Right kidney (tissue), 1 donor: ENCODE results near the gene C22orf39.
"Not testable (repeated sequence)": the region's sequence is repeated elsewhere in the genome, so short reads cannot be mapped to it uniquely, and the experiment has no call there.

Experiments used
- DNase-seq: peaks from one replicate; pipeline ENCODE4 v3.0.0-alpha.2; 2016

C22orf39 gene

DNA sequence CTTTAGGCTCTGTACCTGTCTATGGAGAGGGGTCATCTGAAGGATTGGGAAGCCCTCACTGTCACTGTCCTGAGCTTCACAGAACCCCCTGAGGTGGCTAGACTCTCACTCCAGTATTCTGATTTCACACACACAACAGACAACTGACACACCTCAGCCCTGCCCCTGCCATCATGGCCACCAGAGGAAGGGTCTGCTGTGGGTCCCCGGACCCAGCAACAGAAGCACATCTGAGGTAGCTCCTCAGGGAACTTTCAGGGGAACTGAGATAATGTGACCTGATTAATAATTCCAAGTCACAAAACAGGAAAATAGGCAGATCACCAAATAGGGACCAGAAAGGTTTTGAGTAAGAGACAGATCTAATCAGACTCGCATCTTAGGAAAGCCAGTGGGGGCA is 7.5 kb upstream of the C22orf39 start:
- no peak for DNase-seq

DNA sequence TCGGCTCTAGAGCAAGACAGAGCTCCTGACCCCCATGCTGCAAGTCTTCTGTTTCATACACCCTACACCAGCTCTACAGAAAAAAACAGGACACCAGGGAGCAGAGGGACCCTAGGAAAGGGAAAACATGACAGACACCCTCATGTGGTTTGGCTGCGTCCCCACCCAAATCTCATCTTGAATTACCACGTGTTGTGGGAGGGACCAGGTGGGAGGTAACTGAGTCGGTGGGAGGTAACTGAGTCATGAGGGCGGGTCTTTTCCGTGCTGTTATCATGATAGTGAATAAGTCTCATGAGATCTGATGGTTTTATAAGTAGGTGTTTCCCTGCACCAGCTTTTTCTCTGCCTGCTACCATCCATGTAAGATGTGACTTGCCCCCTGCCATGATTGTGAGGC is 6.6 kb upstream of the C22orf39 start:
- DNase-seq = no peak

DNA sequence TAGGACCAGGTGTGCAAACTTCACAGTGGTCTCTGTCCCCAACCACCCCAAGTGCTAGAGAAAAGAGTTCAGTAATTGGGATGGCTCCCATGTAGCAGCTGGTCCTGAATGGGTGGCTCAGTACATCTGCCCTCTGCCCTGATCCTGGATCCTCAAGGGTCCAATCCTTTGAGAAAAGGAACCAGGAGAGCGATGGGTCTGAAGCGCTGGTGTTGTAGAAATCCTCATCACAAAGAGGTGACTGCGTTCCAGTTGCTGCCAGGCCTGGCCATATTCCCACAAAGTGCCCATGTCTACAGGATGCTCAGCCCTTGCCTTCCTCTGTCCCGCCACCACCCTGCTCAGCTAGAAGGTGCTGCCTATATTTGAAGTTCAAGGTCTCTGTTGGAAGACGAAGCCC is 6.2 kb upstream of the C22orf39 start:
- DNase-seq = no peak

DNA sequence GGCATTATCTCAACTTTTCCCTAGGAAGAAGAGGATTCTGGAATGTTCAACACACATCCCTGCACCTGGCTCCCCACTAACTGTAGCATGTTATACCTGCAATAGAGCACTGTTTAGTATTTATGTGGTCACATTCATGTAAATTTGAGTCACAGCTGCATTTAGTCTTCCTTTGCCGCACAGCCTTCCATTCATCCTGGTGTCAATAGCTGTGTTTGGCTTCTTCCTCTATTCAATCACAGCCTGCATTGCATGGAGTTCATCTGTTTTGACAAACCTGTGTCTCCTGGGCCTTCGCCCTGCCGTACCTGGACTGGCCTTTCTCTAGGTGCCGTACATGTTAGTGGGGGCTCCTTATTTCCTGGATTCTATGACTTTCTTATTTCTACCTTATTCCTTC is 4.1 kb upstream of the C22orf39 start:
- DNase-seq = no peak

DNA sequence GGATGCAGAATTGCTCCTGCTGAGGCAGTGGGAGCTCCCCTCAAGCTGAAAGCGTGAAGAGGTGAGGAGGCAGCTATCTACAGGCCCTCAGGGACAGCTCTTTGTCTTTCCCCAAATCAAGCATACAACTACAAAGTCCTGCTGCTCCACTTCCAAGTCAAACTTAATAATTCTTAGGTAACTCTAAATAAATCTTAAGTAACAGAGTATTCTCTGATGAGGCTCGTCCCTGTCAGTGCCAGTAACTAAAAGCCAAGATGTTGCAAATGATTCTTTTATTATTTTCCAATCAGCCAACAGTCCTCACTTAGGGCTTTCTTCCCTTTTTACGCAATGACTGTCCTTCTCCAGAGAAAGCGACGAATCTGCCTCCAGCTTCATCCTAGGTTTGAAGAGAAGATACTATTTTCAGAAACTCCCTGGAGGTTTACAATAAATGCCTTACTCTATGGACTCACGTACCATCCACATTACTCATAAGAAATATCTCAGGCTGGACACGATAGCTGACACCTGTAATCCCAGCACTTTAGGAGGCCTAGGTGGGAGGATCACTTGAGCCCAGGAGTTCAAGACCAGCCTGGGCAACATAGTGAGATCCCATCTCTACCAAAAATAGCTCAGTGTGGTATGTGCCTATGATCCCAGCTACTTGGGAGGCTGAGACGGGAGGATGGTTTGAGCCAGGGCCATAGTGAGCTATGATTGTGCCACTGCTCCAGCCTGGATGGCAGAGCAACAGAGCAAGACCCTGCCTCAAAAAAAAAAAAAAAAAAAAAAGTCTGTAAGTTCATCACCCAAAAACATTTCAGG is 3.1 kb upstream of the C22orf39 start:
- no peak for DNase-seq

DNA sequence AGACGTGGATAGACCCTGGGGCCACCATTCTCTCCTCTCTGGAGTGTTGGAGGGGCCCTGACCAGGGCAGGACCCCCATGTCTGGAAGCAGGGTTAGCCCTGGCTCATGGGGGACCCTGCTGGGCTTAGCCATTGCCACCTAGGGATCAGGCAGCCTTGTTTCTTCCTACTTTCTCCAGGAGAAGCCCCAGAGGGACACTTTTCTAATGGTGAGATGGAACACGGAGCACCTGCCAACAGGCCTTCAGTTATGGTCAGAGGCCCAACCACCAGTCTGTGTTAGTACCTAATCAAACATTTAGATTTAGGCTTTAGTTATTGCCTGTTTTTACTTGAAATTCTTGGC is 1.9 kb upstream of the C22orf39 start:
- no peak for DNase-seq

DNA sequence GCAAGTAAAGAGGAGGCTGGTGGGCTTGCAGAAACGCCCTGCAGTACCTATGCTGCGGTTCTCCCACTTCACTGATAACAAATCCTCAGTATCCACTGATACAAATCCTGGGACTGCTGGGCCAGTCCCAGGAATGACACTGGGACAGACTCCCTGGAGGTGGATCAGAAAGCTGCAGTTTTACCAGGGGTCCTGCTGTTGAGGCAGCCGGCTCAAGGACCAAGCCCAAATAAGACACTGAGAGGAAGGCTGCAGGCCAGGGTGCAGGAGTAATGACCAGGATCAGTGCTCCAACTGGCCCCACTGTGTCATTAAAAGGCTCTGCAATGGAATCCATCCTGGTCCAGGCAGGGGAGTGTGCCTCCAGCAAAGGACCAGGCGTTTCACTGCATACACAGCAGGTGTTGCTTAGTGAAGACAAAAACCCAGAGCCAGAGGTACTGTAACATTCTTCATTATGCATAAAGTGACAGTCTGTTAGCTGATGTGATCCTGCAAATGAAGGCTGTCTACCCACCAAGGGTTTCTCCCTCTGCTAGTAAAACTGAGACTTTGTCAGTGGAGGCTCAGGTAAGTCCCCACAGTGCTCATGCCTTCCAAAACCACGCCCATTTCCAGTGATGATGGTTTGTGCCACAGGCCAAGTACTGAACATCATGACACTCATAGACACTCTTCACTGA is 1.4 kb upstream of the C22orf39 start:
- DNase-seq = peak; percentile 1

DNA sequence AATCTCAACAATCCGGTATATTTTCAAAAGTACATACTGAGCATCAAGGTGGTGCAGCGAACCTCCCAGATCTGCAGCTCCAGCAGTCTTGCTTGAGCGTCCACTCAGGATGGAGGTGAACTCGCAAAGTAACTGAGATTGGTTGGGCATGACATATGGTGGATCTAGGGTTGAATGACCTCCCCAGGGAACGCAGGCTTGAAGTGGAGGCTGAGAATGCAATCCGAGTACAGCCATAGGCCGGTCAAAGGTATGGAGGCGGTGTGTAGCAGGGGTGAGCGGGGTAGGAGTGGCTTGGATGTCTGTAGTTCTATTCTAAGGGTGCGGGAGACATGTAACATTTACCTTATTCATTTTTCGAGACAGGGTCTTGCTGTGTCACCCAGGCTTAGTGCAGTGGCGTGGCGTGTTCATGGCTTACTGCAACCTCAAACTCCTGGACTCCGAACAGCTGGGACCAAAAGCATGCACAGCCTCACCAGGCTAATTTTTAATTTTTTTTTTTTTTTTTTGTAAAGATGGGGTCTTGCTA is 631 bp upstream of the C22orf39 start:
- no peak for DNase-seq

DNA sequence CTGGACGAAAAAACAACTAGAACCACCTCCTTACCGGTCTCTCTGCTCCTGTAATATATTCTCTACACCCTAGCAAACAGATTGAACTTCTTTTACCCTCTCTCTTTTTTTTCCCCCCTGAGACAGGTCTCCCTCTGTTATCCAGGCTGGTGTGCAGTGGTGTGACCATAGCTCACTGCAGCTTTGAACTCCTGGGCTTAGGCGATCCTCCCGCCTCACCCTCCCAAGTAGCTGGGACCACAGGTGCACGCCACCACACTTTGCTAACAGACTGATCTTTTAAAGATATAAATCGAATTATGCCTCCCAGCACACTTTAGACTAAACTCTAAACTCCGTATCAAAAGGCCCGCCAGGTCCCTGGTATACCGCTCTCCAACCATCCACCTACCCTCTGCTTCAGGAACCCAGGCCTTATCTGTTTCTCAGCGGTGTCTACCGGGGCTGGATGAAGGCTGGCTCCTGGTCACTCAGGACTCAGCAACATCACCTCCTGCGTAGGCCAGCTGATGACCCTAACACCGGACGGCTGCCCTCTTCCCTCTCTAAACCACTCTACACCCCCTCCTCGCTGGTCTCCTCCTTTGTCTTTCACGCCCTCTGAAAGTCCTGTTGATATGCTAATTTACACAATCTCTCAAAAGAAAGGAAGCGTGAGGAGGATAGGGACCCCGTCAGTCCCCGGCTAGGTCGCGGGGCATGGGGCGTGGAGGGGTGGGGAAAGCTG is 745 bp downstream of the C22orf39 start:
- DNase-seq = peak; percentile 2

DNA sequence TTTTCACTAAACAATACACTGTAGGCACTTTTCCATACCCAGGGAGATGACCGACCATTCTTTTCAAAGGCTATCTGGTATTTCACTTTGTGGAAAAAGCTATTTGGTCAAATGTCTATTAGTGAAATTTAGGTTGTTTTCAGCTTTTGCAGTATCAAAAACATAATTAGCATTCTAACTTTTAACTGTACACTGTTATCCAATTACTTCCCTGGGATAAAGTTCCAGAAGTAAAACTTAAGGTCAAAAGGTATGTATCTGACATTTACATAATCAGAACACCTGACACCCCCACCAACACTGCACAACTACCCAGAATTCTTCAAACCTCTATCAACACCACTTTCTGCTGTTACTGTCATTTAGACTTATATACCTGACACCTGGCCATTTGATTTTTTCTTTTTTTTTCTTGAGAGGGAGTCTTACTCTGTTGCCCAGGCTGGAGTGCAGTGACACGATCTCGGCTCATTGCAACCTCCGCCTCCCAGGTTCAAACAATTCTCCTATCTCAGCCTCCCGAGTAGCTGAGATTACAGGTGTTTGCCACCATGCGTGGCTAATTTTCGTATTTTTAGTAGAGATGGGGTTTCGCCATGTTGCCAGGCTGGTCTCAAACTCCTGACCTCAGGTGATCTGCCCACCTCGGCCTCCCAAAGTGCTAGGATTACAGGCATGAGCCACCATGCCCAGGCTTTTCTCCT is 2.1 kb downstream of the C22orf39 start:
- DNase-seq = not testable (repeated sequence)

DNA sequence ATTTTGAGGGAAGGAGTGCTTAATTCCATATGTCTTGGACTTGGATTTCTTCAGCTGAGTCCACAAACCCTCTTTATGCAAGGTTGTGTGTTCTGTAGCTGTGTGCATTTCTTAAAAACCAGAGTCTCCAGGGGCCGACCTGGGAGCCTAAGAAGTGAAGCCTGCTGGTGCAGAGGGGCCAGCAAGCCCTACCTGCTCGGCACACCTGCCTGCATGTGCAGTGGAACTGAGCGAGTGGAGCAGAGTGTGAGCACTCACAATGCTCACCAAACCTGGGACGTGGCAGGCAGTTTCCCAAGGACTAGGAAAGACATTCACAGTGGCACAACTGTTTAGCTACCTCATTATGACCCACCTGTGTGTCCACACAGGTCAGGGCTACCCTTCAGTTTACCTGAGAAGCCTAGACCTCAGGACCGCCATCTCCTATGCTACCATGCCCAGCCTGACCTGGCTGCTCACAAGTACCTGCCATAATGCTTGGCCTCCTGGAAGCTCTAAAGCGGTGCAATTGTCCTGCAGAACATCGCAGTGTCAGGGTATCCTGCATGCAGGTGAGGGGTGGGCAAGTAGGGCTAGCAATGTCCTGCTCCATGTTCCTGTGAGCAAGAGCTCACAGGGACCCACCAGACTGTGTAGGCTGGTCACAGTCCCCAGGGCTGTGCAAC is 3.8 kb downstream of the C22orf39 start:
- no peak for DNase-seq

DNA sequence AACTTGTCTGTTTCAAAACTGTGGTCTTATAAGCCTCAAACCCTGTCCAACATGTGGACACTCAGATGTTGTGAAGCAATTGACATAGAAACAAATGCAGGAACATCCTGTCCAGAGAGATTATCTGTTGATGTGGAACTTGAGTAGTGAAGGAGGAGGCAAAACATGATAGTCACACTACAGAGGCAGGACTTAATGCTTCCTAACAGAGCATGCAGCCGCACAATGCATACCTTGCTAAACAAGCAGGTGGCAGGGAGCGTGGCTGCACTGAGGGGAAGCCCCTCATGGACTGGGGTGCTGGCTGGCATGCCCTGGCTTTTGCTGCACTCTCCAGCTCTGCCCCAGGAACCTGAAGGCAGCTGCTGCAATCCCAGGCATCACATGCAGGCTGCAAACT is 5.3 kb downstream of the C22orf39 start:
- DNase-seq = no peak

DNA sequence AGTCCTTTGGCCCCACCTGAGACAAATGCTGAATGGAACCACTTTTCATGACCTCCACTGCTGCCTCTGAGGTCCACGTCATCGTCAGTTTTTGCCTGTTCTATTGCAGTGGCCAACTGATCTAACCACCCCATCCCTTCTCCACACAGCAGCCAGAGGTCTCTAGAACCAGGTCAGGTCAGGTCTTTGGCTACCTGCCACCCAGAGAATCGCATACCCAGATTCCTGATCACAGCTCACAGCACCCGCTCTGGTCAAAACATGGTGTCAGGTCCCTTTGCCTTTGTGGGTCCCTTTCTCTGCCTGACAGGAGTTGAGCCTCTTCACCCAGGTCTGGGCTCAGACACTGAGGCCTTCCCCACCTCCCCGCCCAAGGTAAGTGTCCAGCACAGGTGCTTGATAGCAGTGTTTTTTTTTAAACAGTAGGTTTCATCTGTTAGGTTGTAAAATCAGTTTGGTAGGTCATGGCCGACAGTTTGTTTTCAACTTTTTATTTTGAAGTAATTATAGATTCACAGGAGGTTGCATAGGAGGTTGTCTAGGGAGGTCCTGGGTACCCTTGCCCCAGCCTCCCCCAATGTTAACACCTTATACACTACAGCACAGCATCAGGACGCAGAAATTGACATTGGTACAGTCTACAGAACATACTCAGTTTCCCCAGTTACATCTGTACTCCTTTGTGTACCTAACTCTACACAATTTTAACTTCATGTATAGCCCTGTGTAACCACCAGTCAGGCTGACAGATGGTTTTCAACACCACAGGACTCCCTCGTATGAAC is 6.9 kb downstream of the C22orf39 start:
- DNase-seq = no peak

DNA sequence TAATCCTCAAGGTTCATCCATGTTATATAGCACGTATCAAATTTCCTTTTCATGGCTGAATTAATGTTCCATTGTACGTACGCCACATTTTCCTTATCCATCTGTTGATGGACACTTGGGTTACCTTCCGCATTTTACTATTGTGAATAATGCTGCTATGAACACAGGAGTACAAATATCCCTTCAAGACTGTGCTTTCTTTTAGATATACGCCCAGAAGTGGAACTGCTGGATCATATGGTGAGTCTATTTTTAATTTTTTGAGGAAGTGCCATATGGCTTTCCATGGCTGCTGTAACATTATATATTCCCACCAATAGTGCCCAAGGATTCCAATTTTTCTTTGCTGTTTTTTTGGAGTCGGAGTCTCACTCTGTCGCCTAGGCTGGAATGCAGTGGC is 9.2 kb downstream of the C22orf39 start:
- DNase-seq = no peak

DNA sequence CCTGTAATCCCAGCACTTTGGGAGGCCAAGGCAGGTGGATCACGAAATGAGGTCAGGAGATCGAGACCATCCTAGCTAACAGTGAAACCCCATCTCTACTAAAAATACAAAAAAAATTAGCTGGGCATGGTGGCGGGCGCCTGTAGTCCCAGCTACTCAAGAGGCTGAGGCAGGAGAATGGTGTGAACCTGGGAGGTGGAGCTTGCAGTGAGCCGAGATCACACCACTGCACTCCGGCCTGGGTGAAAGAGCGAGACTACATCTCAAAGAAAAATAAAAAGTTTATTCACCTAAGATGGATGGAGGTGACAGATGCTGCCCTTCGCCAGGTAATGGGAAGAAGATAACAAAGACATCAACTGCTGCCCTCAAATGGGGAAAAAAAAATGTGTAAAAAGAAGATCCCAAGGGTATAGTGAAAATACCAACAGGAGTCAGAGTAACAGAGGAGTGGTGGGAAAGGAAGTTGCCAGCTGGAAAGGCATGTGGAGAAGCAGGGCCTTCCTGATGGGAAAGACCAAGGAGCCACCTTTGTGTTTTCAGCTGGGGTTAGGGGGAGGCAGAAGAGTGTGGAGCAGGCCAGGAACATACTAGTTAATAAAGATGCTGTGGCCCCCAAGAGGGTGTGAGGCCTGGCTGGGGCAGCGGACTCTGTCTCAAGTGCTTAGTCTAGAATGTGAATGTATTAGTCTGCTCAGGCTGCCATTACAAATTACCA is 10.9 kb downstream of the C22orf39 start:
- not testable (repeated sequence) for DNase-seq

DNA sequence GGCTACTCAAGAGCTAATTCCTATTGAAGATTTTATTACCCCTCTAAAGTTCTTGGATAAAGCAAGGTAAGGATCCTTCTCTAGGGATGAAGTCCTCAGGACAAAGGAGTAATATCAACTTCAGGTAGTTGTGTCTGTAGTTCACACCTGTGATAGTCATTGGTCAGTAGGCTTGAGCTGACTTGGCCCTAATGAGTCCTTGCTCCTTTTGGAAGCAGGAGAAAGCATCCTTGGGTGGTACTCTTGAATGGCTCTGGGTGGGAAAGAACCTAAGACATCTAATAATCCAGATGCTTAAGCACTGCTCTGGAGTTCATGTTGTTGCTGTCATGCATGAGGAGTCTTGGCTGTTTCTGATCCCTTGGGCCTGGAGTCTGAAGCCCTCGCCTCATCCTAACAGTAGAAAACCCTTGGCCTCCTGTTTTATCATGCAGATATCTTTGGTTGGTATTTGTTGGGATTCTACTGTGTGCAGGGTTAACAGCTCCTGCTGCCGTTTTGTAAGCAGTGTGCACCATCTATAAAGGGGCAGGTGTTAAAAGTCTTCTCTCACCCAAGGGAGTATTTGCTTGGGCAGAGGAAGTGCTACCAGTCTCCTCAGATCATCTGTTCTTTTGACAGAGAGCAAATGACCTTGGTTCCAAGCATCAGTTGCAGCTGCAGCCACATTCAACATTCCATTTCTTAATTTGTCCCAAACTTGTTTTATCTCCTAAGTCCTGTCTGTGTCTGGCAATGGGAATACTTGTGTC is 12.5 kb downstream of the C22orf39 start:
- DNase-seq = no peak

DNA sequence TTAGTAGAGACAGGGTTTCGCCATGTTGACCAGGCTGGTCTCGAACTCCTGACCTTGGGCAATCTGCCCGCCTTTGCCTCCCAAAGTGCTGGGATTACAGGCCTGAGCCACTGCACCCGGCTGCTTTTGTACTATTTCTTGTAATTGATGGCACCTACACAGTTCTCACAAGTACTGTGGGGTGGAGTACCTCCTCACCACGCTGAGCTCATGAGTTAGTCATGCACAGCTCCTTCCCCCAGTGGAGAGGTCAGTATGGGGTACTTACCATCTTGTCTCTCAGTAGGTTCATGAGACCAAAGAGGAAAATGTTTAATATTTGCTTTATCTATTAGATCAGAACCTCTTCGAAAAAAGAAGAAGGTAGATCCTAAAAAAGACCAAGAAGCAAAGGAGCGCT is 13.1 kb downstream of the C22orf39 start:
- DNase-seq = no peak

DNA sequence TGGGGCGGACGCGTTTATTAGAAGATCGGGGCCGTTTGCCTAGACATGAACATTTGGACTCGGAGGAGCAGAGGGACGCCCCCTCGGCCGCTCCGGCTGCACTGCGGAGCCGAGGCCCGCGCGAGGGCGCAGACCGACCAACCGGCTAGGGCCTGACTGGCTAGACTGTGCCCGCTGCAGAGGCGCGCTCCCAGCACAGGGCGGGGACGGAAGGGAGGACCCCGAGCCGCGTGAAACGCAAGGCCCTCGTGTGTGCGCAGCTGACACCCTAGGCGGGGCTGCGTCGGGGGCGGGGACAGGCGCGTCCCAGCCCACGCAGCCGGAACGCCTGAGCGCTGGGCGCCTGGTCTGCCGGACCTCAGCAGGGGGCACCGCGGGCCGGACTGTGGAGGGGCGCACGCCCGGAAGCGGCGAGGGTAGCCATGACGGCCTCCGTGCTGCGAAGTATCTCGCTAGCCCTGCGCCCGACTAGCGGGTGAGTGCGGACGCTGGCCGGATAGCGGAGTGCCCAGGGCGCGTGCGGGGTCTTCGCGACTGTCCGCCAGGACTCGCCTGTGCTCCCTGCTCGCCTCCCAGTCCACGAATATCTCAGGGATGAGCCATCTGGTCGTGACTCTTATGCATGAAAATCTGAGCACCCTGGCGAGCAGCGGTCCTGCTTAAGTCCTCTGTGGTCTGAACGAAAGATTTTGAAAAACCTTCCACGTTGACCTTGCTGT is 15.2 kb downstream of the C22orf39 start, which contains the start of gene MRPL40:
Gene MRPL40, plus strand, starts transcription at position 413 of the 719 bp plus-strand sequence. Its CDS starts 10 bp downstream, at position 423.
- DNase-seq = peak; percentile 96

DNA sequence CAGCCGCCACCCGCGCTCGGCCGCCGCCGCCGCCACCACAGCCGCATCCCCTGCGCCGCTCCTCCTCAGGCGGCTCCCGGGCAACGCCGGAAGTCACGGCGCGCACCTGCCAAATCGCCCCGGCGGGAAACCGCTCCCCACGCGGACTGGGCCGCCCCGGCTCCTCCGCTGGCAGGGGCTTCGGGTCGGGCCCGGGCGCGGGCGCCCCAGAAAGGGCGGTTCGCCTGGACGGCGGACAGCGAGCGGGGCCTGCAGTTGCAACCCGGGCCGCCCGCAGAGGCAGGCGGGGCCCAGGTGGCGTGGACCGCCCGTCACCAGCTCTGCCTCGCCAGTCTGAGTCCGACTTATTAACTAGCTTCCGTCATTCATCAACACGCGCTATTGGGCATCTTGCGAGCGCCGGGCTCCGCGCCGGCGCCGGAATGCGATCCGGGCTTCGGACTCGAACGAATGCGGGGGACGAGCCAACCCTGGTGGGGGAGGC is 15.8 kb downstream of the C22orf39 start, which contains the start of gene HIRA:
Gene HIRA, minus strand, starts transcription at position 85 of the 484 bp plus-strand sequence. CDS start 257 bp downstream, outside the sequence.
- DNase-seq = no peak
